B cell (primary cell): ENCODE measurements around the gene PDE4A.

Experiments
- EZH2 ChIP-seq: IDR thresholded peaks from 2 replicates; pipeline ENCODE4 v1.6.1; 2012; ENCODE audit warnings: borderline replicate concordance, low read depth, mild to moderate bottlenecking, moderate library complexity, low read length; ENCODE audit not compliant: insufficient read depth, poor library complexity, severe bottlenecking
- TF ChIP-seq, protein P1 (sequence below): fragments of 200-600 bp; IDR thresholded peaks from one replicate; pipeline ENCODE4 v1.8.0; 2022; ENCODE audit warnings: antibody characterized with exemption, mild to moderate bottlenecking

GRCh38 chr19:10430505-10431253, 10.3 kb downstream of the PDE4A start:
- TF ChIP-seq, protein P1, sequence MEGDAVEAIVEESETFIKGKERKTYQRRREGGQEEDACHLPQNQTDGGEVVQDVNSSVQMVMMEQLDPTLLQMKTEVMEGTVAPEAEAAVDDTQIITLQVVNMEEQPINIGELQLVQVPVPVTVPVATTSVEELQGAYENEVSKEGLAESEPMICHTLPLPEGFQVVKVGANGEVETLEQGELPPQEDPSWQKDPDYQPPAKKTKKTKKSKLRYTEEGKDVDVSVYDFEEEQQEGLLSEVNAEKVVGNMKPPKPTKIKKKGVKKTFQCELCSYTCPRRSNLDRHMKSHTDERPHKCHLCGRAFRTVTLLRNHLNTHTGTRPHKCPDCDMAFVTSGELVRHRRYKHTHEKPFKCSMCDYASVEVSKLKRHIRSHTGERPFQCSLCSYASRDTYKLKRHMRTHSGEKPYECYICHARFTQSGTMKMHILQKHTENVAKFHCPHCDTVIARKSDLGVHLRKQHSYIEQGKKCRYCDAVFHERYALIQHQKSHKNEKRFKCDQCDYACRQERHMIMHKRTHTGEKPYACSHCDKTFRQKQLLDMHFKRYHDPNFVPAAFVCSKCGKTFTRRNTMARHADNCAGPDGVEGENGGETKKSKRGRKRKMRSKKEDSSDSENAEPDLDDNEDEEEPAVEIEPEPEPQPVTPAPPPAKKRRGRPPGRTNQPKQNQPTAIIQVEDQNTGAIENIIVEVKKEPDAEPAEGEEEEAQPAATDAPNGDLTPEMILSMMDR = no peak
- no peak for TF ChIP-seq EZH2
